ENCODE results near the gene MAPK11.

The MAPK11 gene

DNA sequence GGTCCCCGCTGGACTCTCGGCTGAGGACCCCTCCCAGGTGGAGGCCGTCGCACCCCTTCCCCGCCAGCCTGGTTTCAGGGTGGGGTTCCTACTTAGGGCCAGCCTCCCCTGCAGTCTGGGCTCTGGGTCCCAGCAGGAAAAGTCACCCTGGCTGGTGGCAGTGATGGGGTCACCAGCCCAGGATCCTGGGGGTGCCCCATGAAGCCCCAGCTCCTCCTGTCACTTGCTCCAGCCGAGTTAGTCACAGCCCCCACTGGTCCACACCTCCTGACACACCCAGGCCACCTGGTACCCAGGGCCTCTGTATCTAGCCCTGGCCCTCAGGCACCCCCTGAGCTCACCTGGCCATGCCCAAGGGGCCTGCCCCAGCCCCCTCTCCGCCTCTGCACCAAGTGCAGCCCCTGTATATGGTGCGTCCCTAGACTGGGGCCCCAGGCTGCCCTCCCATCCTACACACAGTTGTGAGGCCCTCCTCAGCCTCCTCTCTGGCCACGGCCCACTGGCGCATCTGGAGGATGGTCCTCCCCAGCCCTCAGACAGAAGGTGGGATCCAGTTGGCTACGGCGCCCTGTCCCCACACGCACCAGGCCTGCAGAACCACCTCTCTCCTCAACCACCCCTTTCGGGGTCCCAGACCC, 30.6 kb upstream of the MAPK11 start:
- DNase-seq (ENCODE audit: low spot score) = no peak
- in situ Hi-C loops (cut with MboI; ENCODE audit: low sequenced_read_pairs, unreplicated experiment) = no loop called here
- TF ChIP-seq, protein P1, sequence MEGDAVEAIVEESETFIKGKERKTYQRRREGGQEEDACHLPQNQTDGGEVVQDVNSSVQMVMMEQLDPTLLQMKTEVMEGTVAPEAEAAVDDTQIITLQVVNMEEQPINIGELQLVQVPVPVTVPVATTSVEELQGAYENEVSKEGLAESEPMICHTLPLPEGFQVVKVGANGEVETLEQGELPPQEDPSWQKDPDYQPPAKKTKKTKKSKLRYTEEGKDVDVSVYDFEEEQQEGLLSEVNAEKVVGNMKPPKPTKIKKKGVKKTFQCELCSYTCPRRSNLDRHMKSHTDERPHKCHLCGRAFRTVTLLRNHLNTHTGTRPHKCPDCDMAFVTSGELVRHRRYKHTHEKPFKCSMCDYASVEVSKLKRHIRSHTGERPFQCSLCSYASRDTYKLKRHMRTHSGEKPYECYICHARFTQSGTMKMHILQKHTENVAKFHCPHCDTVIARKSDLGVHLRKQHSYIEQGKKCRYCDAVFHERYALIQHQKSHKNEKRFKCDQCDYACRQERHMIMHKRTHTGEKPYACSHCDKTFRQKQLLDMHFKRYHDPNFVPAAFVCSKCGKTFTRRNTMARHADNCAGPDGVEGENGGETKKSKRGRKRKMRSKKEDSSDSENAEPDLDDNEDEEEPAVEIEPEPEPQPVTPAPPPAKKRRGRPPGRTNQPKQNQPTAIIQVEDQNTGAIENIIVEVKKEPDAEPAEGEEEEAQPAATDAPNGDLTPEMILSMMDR (IDR thresholded peaks at IDR 0.05; ENCODE audit: borderline replicate concordance, control extremely low read depth, extremely low read depth, insufficient read depth, missing control alignments) = no peak

DNA sequence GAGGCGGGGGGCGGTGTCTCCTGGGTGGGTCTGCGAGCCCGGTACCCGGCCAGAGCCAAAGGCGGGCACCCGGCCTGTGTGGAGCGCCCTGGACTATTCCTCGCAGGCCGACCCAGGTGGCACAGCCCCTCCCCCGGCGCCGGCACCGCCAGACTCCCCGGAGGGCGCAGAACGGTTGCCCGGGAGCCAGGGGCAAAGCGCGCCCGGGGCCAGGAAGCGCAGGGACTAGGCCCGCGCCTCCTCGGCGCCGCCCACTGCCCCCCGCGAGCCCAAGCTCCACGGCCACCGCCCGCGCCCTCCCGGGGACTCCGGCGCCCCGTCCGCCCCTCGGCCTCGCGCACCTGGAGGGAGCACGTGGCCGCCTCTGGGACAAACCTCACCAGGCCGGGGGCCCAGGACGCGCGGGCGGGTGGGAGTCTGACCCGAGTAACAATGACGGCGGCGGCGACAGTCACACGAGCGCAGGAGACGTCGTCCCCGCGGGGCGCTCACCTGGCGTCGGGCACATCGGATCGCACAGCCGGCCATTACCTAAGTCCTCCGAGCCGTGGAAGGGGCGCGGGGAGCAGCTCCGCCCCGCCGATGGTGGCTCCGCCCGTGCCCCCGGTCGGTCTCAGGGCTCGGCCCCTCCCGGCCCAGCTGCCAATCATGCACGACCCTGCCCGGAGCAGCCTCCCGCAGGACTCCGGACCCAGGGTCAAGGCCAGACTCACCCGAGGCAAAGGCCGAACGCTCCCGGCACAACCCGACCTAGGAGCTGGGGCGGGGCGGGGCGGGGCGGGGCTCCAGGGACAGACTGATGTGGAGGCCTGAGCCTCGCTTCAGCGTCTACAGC, 29.8 kb upstream of the MAPK11 start:
- no peak for DNase-seq (ENCODE audit: low spot score)
- TF ChIP-seq, protein P1 (IDR thresholded peaks at IDR 0.05; ENCODE audit: borderline replicate concordance, control extremely low read depth, extremely low read depth, insufficient read depth, missing control alignments) = no peak
- in situ Hi-C loops (cut with MboI; ENCODE audit: low sequenced_read_pairs, unreplicated experiment) = no loop called here

DNA sequence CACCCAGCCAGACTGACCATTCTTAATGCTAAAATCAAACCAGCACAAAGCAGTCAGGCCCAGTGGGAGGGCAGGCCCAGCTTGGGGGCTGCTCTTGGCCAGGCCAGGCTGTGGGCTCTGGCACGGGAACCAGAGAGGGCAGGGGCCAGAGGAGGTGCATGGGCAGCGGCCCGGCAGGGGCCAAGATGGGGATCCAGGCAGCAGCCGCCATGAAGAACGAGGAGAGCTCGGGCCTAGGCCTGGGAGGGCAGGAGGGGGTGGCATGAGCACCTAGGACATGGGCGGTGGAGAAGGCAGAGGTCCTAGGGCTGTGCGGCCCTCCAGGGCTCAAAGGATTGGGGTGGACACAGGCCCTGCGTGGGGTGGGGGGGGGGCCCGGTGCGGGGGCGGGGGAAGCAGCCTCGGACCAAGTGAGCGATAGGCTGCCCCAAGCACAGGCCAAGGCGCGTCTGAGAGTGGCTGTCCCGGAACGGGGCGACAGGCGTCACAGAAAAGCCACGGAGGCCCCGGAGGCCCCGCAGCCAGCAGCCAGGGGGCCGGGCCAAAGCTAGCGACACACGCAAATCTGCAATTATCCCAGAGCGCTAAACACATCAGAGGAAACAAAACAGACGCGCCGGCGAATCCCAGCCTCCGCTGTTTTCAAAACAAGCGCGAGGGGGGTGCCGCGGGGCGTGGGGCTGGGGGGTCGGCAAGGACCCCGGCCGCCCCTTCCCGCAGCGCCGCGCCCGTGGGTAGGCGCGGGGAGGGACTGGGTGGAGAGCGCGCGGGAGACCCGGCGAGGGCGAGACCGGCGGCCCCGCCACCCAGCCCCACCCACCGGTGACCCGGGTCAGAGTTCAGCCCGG, 29.0 kb upstream of the MAPK11 start:
- in situ Hi-C loops (cut with MboI; ENCODE audit: low sequenced_read_pairs, unreplicated experiment) = no loop called here
- TF ChIP-seq, protein P1 (IDR thresholded peaks at IDR 0.05; ENCODE audit: borderline replicate concordance, control extremely low read depth, extremely low read depth, insufficient read depth, missing control alignments) = no peak
- DNase-seq (ENCODE audit: low spot score) = no peak

DNA sequence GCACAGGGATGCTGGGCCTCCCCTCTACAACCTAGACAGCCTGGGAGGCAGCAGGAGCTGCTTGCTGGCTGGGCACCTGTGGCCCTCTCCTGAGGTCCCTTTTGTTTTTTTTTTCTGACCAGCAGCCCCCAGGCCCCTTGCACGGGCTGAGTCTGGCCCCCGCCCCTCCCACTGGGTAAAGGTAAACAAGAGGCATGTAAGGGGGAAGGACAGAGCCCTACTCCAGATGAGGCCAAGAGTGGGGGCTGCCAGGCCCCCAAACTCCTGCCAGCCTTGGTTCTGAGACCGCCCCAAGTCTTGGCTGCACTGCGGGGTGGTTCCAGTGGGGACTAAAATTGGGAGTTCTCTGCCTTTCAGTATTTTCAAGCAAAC, 28.1 kb upstream of the MAPK11 start:
- DNase-seq (ENCODE audit: low spot score) = no peak
- in situ Hi-C loops (cut with MboI; ENCODE audit: low sequenced_read_pairs, unreplicated experiment) = no loop called here
- TF ChIP-seq, protein P1 (IDR thresholded peaks at IDR 0.05; ENCODE audit: borderline replicate concordance, control extremely low read depth, extremely low read depth, insufficient read depth, missing control alignments) = no peak

DNA sequence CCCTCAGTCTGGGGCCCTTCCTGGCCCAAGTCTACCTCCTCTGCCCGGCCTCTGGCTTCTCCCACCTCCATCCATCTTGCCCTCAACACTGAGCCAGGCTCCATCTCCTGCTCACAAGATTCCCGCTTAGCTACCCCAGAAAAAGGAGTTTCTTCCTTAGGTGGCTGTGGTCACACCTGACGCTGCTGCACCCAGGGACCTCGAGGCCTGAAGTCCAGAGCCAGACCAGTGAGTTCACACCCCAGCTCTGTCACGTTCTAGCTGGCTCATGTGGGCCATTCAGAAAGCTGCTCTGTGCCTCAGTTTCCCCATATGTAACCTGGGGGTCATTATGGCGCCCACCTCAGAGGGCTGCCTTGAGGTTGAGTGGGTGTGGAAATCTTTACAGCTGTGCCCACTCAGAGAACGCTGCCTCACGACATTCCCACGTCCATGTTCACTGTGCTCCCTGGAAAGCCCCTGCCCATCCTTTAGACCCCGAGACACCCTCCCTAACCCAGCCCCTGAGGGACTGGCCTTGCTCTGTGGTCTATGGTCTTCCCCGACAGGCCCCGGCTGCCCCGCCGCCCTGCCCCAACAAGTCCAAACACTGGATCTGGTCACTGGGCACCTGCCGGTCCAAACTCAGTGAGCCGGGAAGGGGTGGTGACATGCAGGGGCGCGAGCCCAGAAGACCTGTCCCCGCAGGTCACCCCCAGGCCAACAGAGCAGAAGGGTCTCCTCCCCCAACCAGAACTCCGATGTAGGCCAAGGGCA, 27.5 kb upstream of the MAPK11 start:
- no peak for DNase-seq (ENCODE audit: low spot score)
- TF ChIP-seq, protein P1 (IDR thresholded peaks at IDR 0.05; ENCODE audit: borderline replicate concordance, control extremely low read depth, extremely low read depth, insufficient read depth, missing control alignments) = no peak
- in situ Hi-C loops (cut with MboI; ENCODE audit: low sequenced_read_pairs, unreplicated experiment) = no loop called here
